K562 (cell line): ENCODE results near the gene PPARGC1A. TPM values are rescaled to one million over a fixed set of nuclear protein-coding genes. Genes with fewer than 3 reads are reported as not detected.

Experiments
- ATAC-seq: fragments of 200-7000 bp; cut with Tn5 transposase; 3 replicates; pipeline ENCODE4 v1.9.1; 2020; ENCODE audit warnings: moderate library complexity
- BruUV-seq: library from RNA; stranded (reverse); fragments of 400-500 nt; replicated peaks from 2 replicates; lab custom pipeline; 2021; lab: Mats Ljungman, UMichigan
- CTCF ChIA-PET: fragments of 300-600 bp; formaldehyde crosslinking; extraction: SDS; loops from one replicate; lab custom pipeline; 2021; ENCODE audit warnings: low intra/inter-chr PET ratio; lab: Yijun Ruan, JAX
- POLR2A ChIA-PET: fragments of 300-600, 350-650 bp; sonication (Branson Sonifier 250); formaldehyde crosslinking; extraction: SDS; loops from one replicate; lab custom pipeline; 2021; ENCODE audit warnings: antibody characterized with exemption, inconsistent platforms; lab: Yijun Ruan, JAX
- DNase-seq, 4 experiments: peaks; one replicate each; pipeline versions ENCODE4 v3.0.0 to v3.0.0-alpha.2; 2011 to 2018; ENCODE audit warnings: low spot score in 3 of 4, mixed read lengths in 3 of 4; ENCODE audit errors: extremely low read depth in 1 of 4
- FAIRE-seq: peaks from 2 replicates; lab custom pipeline; 2011; peaks lifted over from hg19 to GRCh38; lab: Jason Lieb, UNC
- H2AFZ ChIP-seq: 2 replicates; pipeline ENCODE4 v1.6.0; 2011; ENCODE audit warnings: low read depth, low read length, control low read depth, inconsistent platforms
- H3K27ac ChIP-seq: fragments of 200-600 bp; 3 replicates; pipeline ENCODE4 v1.8.0; 2011; ENCODE audit warnings: low read depth, mild to moderate bottlenecking, control low read depth, inconsistent platforms, low read length, moderate library complexity, mixed read lengths; ENCODE audit errors: extremely low read depth
- H3K27me3 ChIP-seq, 2 experiments: fragments of 300-600 bp in 1 of 2; 2 replicates in 1 of 2; 3 replicates in 1 of 2; pipeline versions ENCODE4 v1.6.0 to v1.8.0; 2011; ENCODE audit warnings: inconsistent platforms in 2 of 2, low read length in 2 of 2, mild to moderate bottlenecking in 1 of 2, mixed read lengths in 1 of 2, moderate library complexity in 1 of 2; ENCODE audit not compliant: control insufficient read depth in 2 of 2, insufficient read depth in 2 of 2
- H3K36me3 ChIP-seq: fragments of 300-600 bp; 3 replicates; pipeline ENCODE4 v1.8.0; 2011; ENCODE audit warnings: mild to moderate bottlenecking, low read length, inconsistent platforms; ENCODE audit not compliant: control insufficient read depth, insufficient read depth
- H3K4me1 ChIP-seq, 2 experiments: fragments of 200-600 bp in 1 of 2; replicated peaks in 1 of 2; 2 replicates in 1 of 2; 3 replicates in 1 of 2; pipeline versions ENCODE4 v1.5.1 to v1.8.0; 2011; ENCODE audit warnings: inconsistent platforms in 2 of 2, low read length in 2 of 2, mild to moderate bottlenecking in 1 of 2, mixed read lengths in 1 of 2, moderate library complexity in 1 of 2; ENCODE audit not compliant: control insufficient read depth in 2 of 2, insufficient read depth in 2 of 2
- H3K4me2 ChIP-seq: 2 replicates; pipeline ENCODE4 v1.6.1; 2011; ENCODE audit warnings: low read length, control low read depth, inconsistent platforms, mixed read lengths; ENCODE audit not compliant: insufficient read depth
- H3K4me3 ChIP-seq: fragments of 200-600 bp; sonication (generic), shearing (Covaris generic); 2 replicates; pipeline ENCODE4 v1.5.1; 2016; ENCODE audit warnings: control low read depth, inconsistent platforms
- H3K79me2 ChIP-seq: fragments of 200-600 bp; 3 replicates; pipeline ENCODE4 v1.8.0; 2011; ENCODE audit warnings: low read length, inconsistent platforms; ENCODE audit not compliant: control insufficient read depth, insufficient read depth
- H3K9ac ChIP-seq, 2 experiments: 2 replicates each; pipeline versions ENCODE4 v1.6.0 to v1.6.1; 2011; ENCODE audit warnings: low read depth in 2 of 2, low read length in 2 of 2, control low read depth in 1 of 2, inconsistent platforms in 1 of 2, mild to moderate bottlenecking in 1 of 2, mixed read lengths in 1 of 2; ENCODE audit not compliant: insufficient read depth in 1 of 2
- H3K9me1 ChIP-seq: one replicate; pipeline ENCODE4 v1.6.0; 2011; ENCODE audit warnings: inconsistent platforms, mild to moderate bottlenecking, low read length, moderate library complexity; ENCODE audit not compliant: control insufficient read depth, insufficient read depth
- H3K9me3 ChIP-seq: replicated peaks from 2 replicates; pipeline ENCODE4 v1.5.1; 2011; ENCODE audit warnings: low read depth, low read length, inconsistent platforms; ENCODE audit not compliant: control insufficient read depth, insufficient read depth
- H4K20me1 ChIP-seq: replicated peaks from 2 replicates; pipeline ENCODE4 v1.6.1; 2011; ENCODE audit warnings: low read length, inconsistent platforms, mixed read lengths; ENCODE audit not compliant: control insufficient read depth, insufficient read depth
- ASH1L ChIP-seq: fragments of 450-650 bp; IDR thresholded peaks from 2 replicates; pipeline ENCODE4 v1.6.1; 2018; ENCODE audit warnings: borderline replicate concordance, mild to moderate bottlenecking, low read depth; ENCODE audit not compliant: partially characterized antibody
- CAMTA2 ChIP-seq: fragments of 250-450 bp; sonication (Bioruptor Pico); conservative IDR thresholded peaks from 2 replicates; pipeline ENCODE4 v1.5.1; 2022
- FOS ChIP-seq: IDR thresholded peaks from 3 replicates; pipeline ENCODE4 v1.6.1; 2011; ENCODE audit not compliant: insufficient read length; ENCODE audit errors: extremely low read depth
- HBP1 ChIP-seq: fragments of 450-650 bp; formaldehyde crosslinking; IDR thresholded peaks from 2 replicates; pipeline ENCODE4 v1.4.0; 2022; ENCODE audit warnings: missing genetic modification characterization
- KHSRP ChIP-seq: fragments of 450-650 bp; IDR thresholded peaks from 2 replicates; pipeline ENCODE4 v1.6.1; 2017
- MCM2 ChIP-seq: fragments of 450-650 bp; IDR thresholded peaks from 2 replicates; pipeline ENCODE4 v1.6.1; 2017; ENCODE audit warnings: low read depth, mild to moderate bottlenecking
- NR2C1 ChIP-seq, 2 experiments: fragments of 450-650 bp; IDR thresholded peaks; 2 replicates each; pipeline ENCODE4 v1.6.1; 2017; ENCODE audit warnings: mild to moderate bottlenecking in 2 of 2, antibody characterized with exemption in 1 of 2, inconsistent platforms in 1 of 2, missing compliant biosample characterization in 1 of 2, missing genetic modification characterization in 1 of 2
- PCBP1 ChIP-seq: fragments of 200-400 bp; formaldehyde crosslinking; IDR thresholded peaks from 2 replicates; pipeline ENCODE4 v1.6.1; 2018; ENCODE audit warnings: mild to moderate bottlenecking, low read depth, low read length; ENCODE audit not compliant: poor library complexity, severe bottlenecking
- POLR3G ChIP-seq: IDR thresholded peaks from 2 replicates; pipeline ENCODE4 v1.6.1; 2011; ENCODE audit not compliant: insufficient read length, insufficient replicate concordance; ENCODE audit errors: extremely low read depth
- RFX1 ChIP-seq: fragments of 450-650 bp; IDR thresholded peaks from 2 replicates; pipeline ENCODE4 v1.6.1; 2016; ENCODE audit warnings: mild to moderate bottlenecking, moderate library complexity
- SAP30 ChIP-seq: fragments of 200-600 bp; sonication (generic); IDR thresholded peaks from 2 replicates; pipeline ENCODE4 v1.6.1; 2012; ENCODE audit warnings: borderline replicate concordance, low read depth, mild to moderate bottlenecking, moderate library complexity, low read length, control low read depth, inconsistent platforms; ENCODE audit not compliant: insufficient read depth, poor library complexity, severe bottlenecking
- SMAD3 ChIP-seq: fragments of 450-650 bp; formaldehyde crosslinking; conservative IDR thresholded peaks from 2 replicates; pipeline ENCODE4 v1.4.0; 2020; ENCODE audit warnings: mild to moderate bottlenecking
- SMARCA4 ChIP-seq: fragments of 450-650 bp; IDR thresholded peaks from 2 replicates; pipeline ENCODE4 v1.6.1; 2016
- TAF1 ChIP-seq: IDR thresholded peaks from 2 replicates; pipeline ENCODE4 v1.6.1; 2011; ENCODE audit warnings: mild to moderate bottlenecking, low read length, moderate library complexity; ENCODE audit not compliant: insufficient read depth, control insufficient read depth, severe bottlenecking; ENCODE audit errors: extremely low read depth
- THRB ChIP-seq: fragments of 450-650 bp; formaldehyde crosslinking; conservative IDR thresholded peaks from 2 replicates; pipeline ENCODE4 v1.4.0; 2022; ENCODE audit warnings: mild to moderate bottlenecking, missing genetic modification characterization
- ZNF41 ChIP-seq: fragments of 250-450 bp; sonication (Bioruptor Pico); conservative IDR thresholded peaks from 2 replicates; pipeline ENCODE4 v1.4.0; 2020; ENCODE audit warnings: mild to moderate bottlenecking
- ZNF707 ChIP-seq: fragments of 250-450 bp; sonication (Bioruptor Pico); conservative IDR thresholded peaks from 2 replicates; pipeline ENCODE4 v1.8.0; 2022; ENCODE audit warnings: inconsistent platforms, mild to moderate bottlenecking, moderate library complexity
- WGBS: fragments of 100-300 bp; shearing (Covaris generic); methylation state at CpG from one replicate; pipeline ENCODE4 v1.1.6; 2016; ENCODE audit warnings: low coverage, mixed read lengths; ENCODE audit not compliant: insufficient coverage; ENCODE audit errors: missing lambda C conversion rate; 5-methylcytosine and 5-hydroxymethylcytosine counted together
- in situ Hi-C: fragments of 300-500 bp; cut with MboI; formaldehyde crosslinking; loops from 4 replicates; pipeline ENCODE4 v1.15.0; 2018; ENCODE audit warnings: inconsistent platforms, mixed read lengths
- intact Hi-C: fragments of 100-400 bp; cut with micrococcal nuclease; formaldehyde crosslinking; loops from 2 replicates; pipeline ENCODE4 v1.14.2; 2022
- polyA plus RNA-seq, 8 experiments: library from polyadenylated mRNA; depleted of rRNA in 4 of 8; stranded (reverse) in 5 of 8; unstranded in 3 of 8; fragments of >200 nt; fragmentation: Nextera tagmentation in 2 of 8; fragmentation: Illumina TruSeq in 1 of 8; extraction: Ambion mirVana in 2 of 8; extraction: Trizol in 1 of 8; gene quantifications; 2 replicates each; pipeline versions ENCODE4 v1.2.1 to v1.2.3, GENCODE V29; 2011 to 2014; ENCODE audit warnings: inconsistent platforms in 1 of 8, missing spikeins in 1 of 8
- total RNA-seq, 7 experiments: library from RNA; depleted of rRNA in 6 of 7; stranded (reverse); fragments of >200 nt in 6 of 7; fragmentation: Illumina TruSeq in 2 of 7; extraction: Trizol in 2 of 7; gene quantifications; 2 replicates each; pipeline versions ENCODE4 v1.2.1 to v1.2.3, GENCODE V29; 2011 to 2021; ENCODE audit warnings: low replicate concordance in 1 of 7
- TF ChIP-seq, protein P1 (sequence below): fragments of 450-650 bp; IDR thresholded peaks from 2 replicates; pipeline ENCODE4 v1.6.1; 2016; ENCODE audit warnings: missing biosample characterization, missing genetic modification characterization
- TF ChIP-seq, protein P2 (sequence below): sonication (generic); formaldehyde crosslinking; IDR thresholded peaks from 2 replicates; pipeline ENCODE4 v1.8.0; 2022; ENCODE audit warnings: mild to moderate bottlenecking, missing genetic modification reagents

Gene PPARGC1A
- total and polyA plus RNA-seq, 9 of the 15 experiments (the other 6 are each of a cell fraction or from before 2014, with no cell fraction given), result 0.02 TPM; not detected in 8

DNA sequence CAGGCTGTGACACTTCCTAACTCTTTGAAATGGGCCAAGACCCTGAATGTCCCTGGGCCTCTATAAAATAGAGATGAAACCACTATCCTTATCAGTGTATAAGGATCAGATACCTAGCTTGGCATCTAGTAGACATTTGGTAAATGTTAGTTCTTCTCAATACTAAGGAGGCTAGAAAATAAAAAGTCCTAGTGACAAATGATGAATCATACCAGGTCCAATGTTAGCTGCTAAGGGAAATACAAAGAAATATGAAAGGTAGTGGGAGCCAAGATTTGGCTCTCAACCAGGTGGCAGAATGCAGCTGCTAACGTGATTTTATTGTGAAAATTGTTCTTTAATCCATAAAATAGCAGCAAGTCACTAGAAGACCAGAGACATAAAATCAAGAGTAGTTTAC lies 19.8 kb upstream of the PPARGC1A start (continued):
- TF ChIP-seq NR2C1 (IDR thresholded peaks at IDR 0.05) (no peak), NR2C1 (tag; IDR thresholded peaks at IDR 0.05) (no peak), ASH1L (no peak), CAMTA2 (CRISPR knock-in tag) (no peak), PCBP1 (no peak), FOS (no peak), MCM2 (no peak), RFX1 (no peak)
- TF ChIP-seq, all 486 proteins: peak for 0

- ATAC-seq, result no peak
- DNase-seq, result no peak
- Histone ChIP-seq H3K4me3 (no peak overlapping the region), H3K27ac (no peak overlapping the region), H3K79me2 (no peaks in the 10 kb centered on the region), H3K27me3 (no peaks in the 10 kb centered on the region), H3K9ac (no peak overlapping the region), H4K20me1 (no peaks in the 10 kb centered on the region), H3K9me1 (no peaks in the 10 kb centered on the region), H3K36me3 (no peaks in the 10 kb centered on the region), H3K4me1 (no peaks in the 10 kb centered on the region), H3K9me3 (no peaks in the 10 kb centered on the region), H3K4me2 (no peak overlapping the region), H2AFZ (no peak overlapping the region)
- in situ Hi-C loops (no loop called here), intact Hi-C loops (no loop called here)
- no TSS peak for BruUV-seq
- no peak for FAIRE-seq
- ChIA-PET CTCF (no interaction called here), POLR2A (no interaction called here)
- WGBS, result 0% methylated on average over 3 of the region's 3 CpGs
- TF ChIP-seq, protein P1, sequence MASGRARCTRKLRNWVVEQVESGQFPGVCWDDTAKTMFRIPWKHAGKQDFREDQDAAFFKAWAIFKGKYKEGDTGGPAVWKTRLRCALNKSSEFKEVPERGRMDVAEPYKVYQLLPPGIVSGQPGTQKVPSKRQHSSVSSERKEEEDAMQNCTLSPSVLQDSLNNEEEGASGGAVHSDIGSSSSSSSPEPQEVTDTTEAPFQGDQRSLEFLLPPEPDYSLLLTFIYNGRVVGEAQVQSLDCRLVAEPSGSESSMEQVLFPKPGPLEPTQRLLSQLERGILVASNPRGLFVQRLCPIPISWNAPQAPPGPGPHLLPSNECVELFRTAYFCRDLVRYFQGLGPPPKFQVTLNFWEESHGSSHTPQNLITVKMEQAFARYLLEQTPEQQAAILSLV (tag), result no peak
- no peak for TF ChIP-seq POLR3G
- no peak for TF ChIP-seq SMARCA4
- no peak for TF ChIP-seq KHSRP
- no peak for TF ChIP-seq ZNF707
- TF ChIP-seq SAP30, result no peak
- no peak for TF ChIP-seq THRB (CRISPR knock-in tag)
- TF ChIP-seq, protein P2, sequence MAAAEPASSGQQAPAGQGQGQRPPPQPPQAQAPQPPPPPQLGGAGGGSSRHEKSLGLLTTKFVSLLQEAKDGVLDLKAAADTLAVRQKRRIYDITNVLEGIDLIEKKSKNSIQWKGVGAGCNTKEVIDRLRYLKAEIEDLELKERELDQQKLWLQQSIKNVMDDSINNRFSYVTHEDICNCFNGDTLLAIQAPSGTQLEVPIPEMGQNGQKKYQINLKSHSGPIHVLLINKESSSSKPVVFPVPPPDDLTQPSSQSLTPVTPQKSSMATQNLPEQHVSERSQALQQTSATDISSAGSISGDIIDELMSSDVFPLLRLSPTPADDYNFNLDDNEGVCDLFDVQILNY (CRISPR knock-in tag), result no peak
- TF ChIP-seq ZNF41 (CRISPR knock-in tag), result no peak
- TF ChIP-seq HBP1 (CRISPR knock-in tag), result no peak
- no peak for TF ChIP-seq SMAD3 (CRISPR knock-in tag)
- TF ChIP-seq TAF1, result no peak
Measured at GRCh38 chr4:23906839-23907238, 17.0 kb upstream of the PPARGC1A start.
